22Rv1 (cell line): ENCODE measurements around the gene MOB3B.

Experiments used
- H3K27ac ChIP-seq: fragments of 450-650 bp; 2 replicates; pipeline ENCODE4 v1.5.1; 2017
- CTCF ChIP-seq: fragments of 450-650 bp; IDR thresholded peaks from 2 replicates; pipeline ENCODE4 v1.5.1; 2017; ENCODE audit warnings: mild to moderate bottlenecking
- ZFX ChIP-seq: fragments of 450-650 bp; IDR thresholded peaks from 2 replicates; pipeline ENCODE4 v1.6.1; 2017; ENCODE audit warnings: antibody characterized with exemption, borderline replicate concordance

MOB3B gene

GRCh38 chr9:27293996-27294395 lies 235.6 kb downstream of the MOB3B start:
- TF ChIP-seq ZFX (no peak), CTCF (no peak)
- H3K27ac ChIP-seq = no peak overlapping the region

GRCh38 chr9:27292659-27293405 lies 236.8 kb downstream of the MOB3B start:
- TF ChIP-seq CTCF (no peak), ZFX (no peak)
- no peak overlapping the region for H3K27ac ChIP-seq

- TF ChIP-seq CTCF = no peak
- TF ChIP-seq ZFX = no peak
- H3K27ac ChIP-seq = no peak overlapping the region
Measured at GRCh38 chr9:27291292-27291691, 238.3 kb downstream of the MOB3B start.

- no peak for TF ChIP-seq ZFX
- no peak for TF ChIP-seq CTCF
- no peak overlapping the region for H3K27ac ChIP-seq
Measured at GRCh38 chr9:27282269-27282668, 247.3 kb downstream of the MOB3B start.

- TF ChIP-seq ZFX = no peak
- no peak for TF ChIP-seq CTCF
- H3K27ac ChIP-seq = no peak overlapping the region
Measured at GRCh38 chr9:27280860-27281259, 248.8 kb downstream of the MOB3B start.

- TF ChIP-seq CTCF (no peak), ZFX (no peak)
Measured at GRCh38 chr9:27280249-27280648, 249.4 kb downstream of the MOB3B start.

GRCh38 chr9:27279611-27280010 lies 250.0 kb downstream of the MOB3B start:
- no peak for TF ChIP-seq CTCF
- no peak for TF ChIP-seq ZFX
- no peak overlapping the region for H3K27ac ChIP-seq

More at GRCh38 chr9:27280249-27280648, 249.4 kb downstream of the MOB3B start:
- no peak overlapping the region for H3K27ac ChIP-seq
